ENCODE measurements around the gene DLX4.

Gene DLX4

DNA sequence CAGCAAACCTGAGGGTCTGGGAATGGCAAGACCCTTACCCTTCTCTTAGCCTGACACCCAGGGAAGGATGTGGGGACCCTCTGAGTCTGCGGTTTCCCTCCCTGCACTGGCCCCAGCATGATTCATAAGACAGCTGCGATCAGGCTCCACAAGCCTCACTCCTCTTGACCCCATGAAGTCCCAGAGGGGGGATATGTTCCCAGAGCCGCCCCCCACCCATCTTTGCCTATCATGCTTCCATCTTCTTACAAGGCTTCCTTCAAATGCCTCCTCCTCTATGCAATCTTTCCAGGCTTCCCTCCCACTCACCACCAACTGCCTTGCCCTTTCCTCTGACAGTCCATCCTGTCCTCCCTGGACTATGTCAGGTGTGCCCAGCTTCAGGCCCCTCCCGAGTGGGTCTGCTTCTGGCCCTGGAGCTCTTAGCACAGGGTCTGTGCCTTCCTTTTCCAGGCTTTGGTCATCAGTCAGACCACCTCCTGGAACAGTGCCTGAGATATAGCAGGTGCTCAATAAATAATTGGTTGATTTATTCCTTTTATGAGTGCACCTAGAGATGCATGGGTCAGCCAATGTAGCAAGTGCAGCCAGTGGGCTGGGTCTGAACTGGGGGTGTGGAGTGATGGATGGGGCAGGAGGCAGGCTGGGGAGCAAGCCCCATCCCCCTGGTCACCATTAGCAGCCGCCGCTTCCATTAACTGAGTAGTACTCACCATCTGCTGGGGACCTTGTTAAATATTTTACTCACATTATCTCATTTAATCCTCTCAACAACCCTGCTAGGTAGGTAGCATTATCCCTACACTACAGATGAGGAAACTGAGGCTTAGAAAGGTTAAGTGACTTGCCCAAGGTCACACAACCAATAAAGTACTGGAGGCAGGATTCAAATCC lies 17.7 kb downstream of the DLX4 start:
- DNase-seq (ENCODE audit: low read depth in 1 of 2, low spot score in 1 of 2): no peak

DNA sequence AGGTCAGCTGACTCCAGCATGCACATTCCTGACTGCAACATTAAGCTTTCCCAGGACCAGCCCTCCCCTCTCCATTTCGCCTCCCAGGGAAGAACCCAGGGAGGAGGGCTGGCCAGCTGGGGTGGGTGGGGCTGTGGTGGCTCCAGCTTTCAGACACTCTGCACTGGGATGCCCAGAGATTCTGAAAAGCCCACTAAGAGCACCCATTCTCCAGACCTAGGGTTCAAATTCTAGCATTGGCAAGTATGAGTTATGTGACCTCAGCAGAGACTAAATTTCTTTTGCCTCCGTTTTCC lies 18.2 kb downstream of the DLX4 start:
- no peak for DNase-seq (ENCODE audit: low read depth in 1 of 2, low spot score in 1 of 2)

DNA sequence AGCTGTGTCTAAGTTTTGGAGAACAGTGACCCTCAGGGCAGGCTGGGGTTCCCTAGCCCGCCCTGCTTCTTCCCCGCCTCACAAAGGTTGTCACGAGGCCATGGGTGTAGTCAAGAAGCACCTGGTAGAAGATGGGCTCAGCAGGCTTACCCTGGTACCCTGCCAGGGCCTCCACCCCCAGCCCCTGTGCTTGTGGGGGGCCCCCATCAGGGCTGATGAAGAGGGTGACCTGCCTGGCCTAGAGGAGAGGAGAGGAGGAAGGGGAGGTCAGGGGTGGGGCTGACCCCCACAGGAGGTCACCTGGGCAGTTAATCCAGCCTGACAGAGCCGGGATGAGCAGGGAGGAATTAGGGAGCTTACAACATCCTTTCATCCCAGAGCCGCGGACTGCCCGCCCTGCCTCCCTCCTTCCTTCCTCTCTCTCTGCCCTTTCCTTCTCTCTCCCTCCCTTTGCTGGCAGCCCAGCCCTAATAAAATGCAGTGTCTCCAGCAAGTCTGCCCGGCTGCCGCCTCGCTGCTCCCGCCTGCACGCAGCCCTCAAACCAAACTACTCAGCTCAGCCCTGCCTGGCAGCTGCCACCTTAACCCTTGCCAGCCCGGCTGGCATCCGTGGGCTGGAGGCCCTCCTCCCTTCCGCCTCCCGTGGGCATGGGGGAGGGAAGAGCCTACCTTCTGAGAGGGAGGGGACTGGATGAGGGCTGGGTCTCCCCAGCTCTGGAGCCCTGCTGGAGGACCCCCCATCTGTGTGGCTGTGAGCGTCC lies 18.9 kb downstream of the DLX4 start:
- no peak for DNase-seq (ENCODE audit: low read depth in 1 of 2, low spot score in 1 of 2)

DNA sequence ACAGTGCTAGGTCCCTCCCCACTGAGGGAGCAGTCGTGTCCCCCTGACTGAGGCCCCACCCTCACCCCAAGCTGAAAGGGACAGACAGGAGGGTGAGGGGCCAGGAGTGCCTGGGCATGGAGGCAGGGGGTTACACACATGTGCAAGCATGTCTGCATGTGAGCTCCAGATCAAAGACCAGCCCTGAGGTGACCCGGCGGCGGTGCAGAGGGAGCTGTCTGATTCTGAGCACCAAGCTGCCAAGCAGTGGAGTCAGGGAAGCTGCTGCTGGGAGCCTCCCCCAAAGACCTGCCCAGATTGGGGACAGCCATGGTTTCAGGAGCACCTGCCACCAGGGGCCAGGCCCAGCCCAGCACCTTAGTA lies 20.5 kb downstream of the DLX4 start:
- no peak for DNase-seq (ENCODE audit: low read depth in 1 of 2, low spot score in 1 of 2)

DNA sequence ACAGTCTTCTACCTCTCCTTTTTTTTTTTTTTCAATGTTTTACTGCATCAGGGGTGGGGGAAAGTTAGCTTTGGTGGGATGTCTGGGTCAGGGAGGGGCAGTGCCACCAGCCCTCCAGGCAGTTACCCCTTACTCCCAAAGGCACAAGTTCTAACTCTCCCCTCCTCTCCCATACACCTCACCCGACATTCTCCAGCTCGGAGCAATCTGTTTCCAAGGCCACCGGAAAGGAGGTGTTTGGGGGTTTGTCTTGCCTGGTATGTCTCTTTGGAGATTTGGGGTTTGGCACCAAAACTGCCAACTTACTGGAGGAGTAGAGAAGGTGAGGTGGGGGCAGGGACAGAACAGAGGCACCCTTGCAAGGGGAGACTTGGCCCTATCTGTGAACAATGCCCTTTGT lies 21.3 kb downstream of the DLX4 start:
- no peak for DNase-seq (ENCODE audit: low read depth in 1 of 2, low spot score in 1 of 2)

DNA sequence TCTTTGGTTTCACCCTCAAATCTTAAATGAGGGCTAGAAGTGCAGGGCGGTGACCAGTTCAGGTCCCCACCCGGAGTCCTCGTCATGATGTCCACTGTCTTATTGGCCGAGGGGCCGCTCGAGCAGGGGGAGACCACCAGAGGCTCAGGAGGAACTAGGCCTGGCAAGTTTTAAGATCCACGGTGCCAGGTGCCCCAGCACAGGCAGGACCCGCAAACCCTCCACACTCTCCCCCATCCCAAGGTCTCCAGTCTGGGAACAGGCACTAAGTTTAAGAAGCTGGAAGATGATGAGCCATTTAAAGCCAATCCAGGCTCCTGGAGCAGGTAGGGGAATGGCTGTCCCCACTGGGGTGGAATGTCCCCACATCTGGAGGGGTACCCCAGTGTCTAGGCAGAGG lies 21.9 kb downstream of the DLX4 start:
- DNase-seq (ENCODE audit: low read depth in 1 of 2, low spot score in 1 of 2): no peak

DNA sequence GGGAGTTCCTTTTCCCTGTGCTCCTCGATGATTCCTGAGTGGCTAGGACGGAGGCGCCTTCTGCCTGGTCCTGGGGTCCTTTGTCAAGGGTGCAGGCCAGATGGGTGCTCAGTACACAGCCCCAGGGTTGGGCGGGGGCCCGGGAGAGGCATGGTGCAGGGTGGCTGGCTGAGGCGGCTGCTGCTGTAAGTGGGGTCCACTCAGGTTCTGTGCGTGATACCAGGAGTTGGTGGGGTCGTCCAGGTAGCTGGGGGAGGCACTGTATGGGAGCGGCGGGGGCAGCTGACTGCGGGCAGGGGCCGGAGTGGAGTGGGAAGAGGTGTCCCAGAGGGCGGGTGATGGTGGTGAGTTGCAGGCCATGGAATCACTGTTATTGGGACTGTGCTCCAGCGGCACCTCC lies 22.4 kb downstream of the DLX4 start:
- DNase-seq (ENCODE audit: low read depth in 1 of 2, low spot score in 1 of 2): no peak

DNA sequence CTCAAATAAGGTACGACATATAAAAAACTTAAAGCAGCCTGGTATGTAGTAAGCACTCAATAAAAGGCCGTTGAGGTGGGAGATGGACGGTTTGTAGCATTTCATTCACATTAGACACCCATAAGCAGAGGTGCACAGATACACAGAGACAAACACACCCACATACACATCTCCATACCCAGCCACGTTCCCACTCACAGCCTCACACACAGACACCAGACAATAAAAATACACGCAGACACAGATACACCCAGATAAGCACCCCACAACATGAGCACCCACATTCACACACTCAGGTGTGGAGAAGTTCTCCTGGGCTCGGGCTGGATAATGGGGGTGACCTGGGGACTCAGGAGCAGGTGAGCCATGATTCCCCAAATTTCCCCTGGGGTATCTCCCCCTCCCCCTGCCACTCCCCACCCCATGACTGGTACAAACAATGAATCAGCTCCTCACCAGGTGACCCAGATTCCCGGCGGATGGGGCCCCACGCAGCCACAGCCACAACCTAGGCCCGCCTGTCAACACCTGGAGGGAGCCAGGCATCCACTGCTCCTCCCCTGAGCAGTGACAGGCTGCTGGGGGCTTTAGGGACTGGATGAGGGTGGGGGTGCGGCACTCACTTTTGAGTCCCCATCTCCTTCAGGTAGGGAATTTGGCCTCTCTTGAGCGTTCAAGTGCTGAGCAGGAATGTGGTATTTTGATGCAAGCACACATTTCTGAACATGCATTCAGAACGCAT lies 23.4 kb downstream of the DLX4 start:
- no peak for DNase-seq (ENCODE audit: low read depth in 1 of 2, low spot score in 1 of 2)

DNA sequence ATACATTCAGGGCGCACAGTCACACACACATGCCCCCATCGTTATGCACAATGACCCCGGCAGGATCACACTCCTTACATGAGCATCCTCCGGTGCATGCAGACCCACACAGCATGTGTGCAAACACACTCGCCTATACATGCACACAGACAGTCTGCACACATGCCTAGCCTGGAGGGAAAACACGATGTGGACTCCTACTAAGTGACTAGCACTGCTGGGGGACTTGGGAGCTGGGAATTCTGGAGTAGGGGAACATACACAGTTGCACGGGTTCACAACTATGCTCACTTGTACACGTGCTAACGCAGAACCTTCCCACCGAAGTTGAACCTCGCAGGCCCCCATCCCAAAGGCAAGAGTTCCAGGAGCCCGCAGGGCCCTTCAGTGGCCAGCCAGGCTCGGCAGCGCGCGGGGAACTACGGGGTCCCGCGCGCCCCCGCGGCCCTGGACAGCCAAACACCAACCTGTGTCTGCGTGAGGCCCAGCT lies 24.0 kb downstream of the DLX4 start:
- DNase-seq (ENCODE audit: low read depth in 1 of 2, low spot score in 1 of 2): no peak

DNA sequence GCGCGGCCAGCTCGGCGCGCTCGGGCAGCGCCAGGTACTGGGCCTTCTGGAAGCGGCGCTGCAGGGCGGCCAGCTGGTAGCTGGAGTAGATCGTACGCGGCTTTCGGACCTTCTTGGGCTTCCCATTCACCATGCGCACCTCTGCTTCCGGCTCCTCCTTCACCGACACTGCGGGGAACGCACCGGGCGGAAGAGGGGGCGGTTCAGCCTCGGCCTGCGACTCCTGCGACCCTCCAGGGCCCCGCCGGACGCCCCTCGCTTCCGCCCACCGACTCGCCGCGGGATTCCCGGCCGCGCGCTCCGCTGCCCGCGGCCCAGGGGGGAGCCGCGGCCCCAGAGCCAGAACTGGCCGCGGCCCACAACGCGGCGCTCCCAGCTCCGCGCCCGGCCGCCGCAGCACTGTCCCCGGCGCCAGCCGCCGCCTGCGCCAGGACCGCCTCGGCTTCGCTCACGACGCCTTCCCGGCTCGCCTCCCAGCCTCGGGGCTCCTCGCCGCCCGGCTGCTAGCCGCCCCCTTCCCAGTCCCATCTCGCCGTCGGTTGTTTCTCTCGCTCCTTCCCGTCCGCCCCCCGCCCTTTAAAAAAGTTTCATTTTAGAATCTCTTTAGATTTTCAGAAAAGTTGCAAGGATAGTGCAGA lies 24.6 kb downstream of the DLX4 start:
- DNase-seq (ENCODE audit: low read depth in 1 of 2, low spot score in 1 of 2): no peak

DNA sequence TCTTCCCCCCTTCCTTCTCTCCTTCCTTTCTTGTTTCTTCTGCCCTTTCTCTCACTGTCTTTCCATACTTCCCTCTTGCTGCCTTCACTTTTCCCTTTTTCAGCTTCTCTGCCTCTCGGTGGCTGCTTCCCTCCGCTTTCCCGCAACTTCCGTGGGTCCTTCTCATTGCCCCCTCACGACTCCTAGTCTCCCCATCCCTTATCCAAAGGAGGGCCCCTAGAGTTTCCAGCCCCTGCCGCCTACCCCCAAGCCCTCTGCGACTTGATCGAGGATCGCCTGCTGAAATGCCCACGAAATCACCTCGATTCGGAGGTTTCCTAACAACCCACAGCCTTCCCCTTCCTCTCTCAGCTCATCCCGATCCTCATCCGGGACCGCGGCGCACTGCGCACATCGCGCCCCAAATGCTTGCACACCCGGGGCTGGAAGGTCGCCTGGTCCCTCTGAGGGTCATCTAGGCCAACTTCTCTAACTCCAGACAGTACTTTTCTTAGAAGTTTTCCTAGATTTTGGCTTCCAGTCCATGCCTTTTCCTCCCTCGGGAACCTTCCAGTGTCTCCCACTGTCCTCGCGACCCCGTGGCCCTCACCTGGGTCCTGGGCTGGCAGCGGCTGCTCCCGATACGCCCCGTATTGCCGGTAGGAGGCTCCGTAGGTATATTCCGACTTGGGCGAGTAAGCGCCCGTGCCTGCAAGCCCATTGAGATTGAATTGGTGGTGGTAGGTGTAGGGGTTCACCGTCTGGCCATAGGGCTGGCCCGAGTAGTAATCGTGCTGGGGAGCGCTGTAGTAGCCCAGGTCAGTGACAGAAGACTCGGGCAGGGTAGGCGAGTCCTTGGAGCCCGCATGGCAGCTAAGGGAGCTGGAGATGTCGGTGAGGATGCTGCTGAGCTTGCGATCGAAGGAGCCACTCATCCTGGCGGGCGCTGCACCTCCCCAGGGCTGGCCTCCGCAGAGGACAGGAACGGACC lies 25.4 kb downstream of the DLX4 start:
- no peak for DNase-seq (ENCODE audit: low read depth in 1 of 2, low spot score in 1 of 2)

DNA sequence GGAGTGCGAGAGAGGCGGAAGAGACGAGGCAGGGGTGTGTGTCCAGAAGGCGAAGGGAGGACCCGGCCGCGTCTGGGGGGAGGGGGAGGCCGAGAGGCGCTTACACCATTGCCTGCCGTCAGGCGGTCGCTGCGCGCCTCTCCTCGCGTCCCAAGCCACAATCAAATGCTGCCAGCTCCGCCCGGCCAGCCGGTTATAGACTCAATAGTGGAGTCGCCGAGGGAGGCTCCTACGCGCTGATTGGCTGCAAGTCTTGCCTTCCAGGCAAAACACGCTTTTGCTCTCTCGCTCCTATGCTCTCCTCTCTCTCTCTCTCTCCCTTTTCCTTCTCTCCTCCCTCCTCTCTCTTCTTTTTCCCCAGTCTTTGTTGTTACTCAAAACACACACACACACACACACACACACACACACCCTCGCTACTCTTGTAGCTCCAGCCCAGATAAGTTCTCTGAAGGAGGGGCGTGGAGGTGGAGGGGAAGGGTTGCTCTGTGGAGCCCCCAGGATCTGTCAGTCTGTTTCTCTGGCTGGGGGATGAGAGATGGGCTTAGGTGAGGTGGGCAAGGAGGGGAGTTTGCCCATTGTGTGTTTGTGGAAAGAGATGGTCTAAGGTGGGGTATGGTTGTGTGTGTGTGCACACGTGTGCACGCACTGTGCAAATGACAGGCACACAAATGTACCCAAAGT lies 26.2 kb downstream of the DLX4 start, which contains the start of gene DLX3:
Gene DLX3 (minus strand): TSS at position 170 of the 684 bp plus-strand sequence. CDS start 226 bp downstream, outside the sequence.
- DNase-seq (ENCODE audit: low read depth in 1 of 2, low spot score in 1 of 2): no peak

DNA sequence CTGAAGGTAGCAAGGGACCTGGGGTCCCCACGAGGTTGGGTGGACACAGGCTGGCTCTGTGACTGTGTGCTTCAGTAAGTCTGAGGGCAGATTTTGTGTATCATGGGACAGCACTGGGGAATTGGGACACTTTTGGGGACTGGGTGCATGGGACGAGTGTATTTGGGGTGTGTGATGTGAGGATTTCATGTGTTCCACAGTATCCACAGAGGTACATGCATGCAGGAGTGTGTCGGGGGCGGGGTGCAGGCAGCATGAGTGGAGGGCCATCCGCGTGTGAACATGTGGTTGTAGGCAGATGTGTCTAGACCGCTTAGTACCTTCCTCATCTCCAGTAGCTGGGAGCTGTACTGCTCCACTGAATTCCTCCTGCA lies 27.1 kb downstream of the DLX4 start:
- DNase-seq (ENCODE audit: low read depth in 1 of 2, low spot score in 1 of 2): no peak

DNA sequence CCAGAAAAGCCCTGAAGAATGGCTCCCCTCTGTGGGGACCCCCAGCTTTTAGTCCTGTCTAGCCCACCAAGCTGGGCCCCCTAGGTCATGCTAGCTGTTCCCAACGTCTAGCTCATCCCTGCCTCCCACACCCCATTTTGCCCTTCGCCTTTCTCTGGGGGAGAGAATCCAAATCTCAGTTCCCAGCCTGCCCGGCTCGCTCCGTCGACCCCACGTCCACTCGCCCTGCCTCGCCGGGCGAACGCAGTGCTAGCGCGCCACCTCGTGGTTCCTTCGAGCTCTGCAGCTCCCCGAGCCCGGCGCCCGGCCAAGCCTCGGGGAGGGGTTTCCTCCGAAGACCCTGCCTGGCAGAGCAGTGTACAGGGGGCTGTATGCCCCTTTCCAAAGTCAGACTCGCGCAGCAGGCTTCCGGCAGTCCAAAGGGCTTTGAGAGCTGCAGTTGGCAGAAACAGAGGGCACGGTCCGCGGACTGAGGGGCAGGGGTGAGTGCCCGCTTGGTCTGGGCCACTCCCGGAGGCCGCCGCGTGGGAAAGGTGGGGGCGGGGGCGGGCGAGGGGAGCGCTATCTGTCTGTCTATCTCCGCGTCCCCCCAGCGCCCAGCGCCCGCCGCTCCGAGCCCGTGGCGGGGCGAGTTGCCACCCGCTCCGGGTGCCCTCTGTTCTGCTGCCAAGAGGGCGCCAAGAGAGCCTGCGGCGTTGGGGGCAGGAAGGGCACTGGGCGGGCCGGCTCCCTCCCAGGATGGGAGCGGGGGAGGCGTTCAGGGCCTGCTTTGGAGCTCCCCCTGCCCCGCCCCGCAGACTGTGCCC lies 27.7 kb downstream of the DLX4 start:
- peak; percentile 49 to 58 for DNase-seq (ENCODE audit: low read depth in 1 of 2, low spot score in 1 of 2)

DNA sequence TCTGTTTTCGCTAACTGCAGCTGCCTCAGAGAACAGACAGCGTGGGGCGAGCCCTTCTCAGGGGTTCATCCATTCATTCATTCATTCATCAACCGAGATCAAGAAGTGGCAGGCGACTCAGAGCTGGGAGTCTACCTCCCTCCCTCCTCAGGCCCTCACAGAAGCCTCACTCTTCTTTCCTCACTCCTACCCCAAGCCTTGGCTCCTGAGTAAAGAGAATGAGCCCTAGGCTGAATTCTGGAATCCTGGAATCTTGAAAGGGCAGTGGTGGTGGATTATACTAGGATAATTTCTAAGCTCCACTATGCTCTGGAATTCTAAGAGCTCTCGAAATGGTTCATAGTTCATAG lies 28.3 kb downstream of the DLX4 start:
- no peak for DNase-seq (ENCODE audit: low read depth in 1 of 2, low spot score in 1 of 2)

DNA sequence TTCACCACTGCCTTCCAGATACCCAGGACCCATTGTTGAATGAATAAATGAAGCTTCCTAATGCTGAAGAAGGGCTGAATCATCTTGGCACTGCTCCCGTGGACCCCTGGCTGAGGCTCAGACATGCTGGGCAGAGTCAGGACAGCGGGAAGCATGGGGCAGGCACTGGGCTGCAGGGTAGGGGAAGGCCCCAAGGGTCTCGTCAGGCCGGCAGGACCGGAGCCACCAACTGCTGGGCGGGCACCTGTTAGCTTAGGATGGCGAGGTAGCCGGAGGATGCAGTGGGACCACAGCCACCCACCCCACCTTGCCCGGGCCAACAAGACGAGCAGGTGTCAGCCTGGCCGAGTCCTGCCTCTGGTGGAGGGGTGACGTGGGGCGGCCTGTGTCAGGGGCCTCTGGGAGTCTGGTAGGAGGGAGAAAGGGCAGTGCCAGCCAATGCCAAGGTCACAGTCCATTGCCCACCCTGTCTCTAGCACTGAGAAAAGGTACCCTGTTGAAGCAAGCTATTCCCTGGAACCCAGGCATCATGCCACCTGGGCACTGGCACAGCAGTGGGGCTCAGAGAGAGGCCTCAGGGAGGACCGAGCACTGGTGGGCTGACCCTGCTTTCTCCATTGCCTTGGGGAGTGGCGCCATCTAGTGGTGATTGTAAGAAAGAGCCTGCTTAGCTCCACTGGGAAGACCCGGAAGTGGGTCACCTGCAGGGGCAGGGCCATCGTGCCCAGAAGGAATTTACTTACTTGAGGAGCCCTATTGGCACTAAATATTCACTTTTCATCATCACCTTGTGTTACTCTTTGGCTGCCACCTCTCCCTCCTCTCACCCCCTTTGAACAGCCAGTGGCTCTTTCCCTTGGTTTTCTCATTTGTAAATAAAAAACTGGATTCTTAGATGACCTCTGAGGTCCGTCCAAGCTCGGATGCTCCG lies 29.0 kb downstream of the DLX4 start:
- DNase-seq (ENCODE audit: low read depth in 1 of 2, low spot score in 1 of 2): peak; percentile 67 to 83

DNA sequence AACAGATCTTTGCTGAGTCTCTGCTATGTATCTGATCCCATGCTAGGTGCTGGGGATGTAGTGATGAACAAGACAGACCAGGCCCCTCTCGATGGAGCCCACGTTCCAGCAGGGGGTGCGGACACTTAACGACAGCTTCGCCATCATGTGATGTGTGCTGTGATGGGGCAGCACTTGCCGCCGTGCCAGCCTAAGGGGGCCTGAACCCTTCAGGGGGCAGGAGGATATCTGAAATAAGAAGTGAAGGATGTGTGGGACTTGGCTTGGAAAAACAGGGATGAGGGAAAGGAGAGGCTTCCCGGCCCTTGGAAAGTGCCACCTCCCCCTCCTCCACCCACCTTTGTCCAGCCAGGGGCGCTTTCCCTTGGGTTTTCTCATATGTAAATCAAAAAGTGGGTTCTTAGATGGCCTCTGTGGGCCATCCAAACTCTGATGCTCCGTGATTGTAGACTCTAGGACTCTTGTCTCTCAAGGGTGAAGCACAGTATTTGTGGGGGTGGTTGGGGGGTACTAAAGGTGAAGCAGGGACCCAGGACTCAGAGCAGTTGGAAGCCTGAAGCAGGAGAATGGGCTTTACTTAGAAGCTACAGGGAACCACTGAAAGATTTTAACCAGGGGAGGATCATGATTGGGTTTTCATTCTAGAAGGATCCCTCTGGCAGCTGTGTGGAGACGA lies 30.0 kb downstream of the DLX4 start:
- no peak for DNase-seq (ENCODE audit: low read depth in 1 of 2, low spot score in 1 of 2)

Data from activated CD4-positive, alpha-beta T cell treated with anti-CD3 and anti-CD28 coated beads, Interleukin-2, amount 50 U/mL, for 24 hours (primary cell).